ENCODE measurements around the gene SKAP1.
"Not testable (repeated sequence)": the region's sequence is repeated elsewhere in the genome, so short reads cannot be mapped to it uniquely, and the experiment has no call there.

The SKAP1 gene

DNA sequence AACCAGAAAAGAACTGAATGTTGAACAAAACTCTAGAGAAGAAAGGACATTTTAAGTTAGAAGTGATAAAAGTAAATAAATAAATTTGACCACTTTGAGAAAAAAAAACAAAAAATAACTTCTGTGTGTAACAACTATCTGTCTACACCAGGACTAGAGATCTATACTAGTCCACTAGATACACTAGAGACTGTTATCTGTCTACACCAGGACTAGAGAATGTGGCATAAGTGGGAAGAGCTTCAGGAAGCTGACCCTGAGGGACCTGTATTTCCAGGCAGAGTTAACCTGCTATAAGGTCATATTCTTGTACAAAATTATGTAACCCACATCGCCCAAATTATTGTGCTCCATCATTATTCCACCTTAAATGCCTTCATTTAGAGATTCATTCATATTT lies 160.8 kb downstream of the SKAP1 start:
- DNase-seq, result no peak

DNA sequence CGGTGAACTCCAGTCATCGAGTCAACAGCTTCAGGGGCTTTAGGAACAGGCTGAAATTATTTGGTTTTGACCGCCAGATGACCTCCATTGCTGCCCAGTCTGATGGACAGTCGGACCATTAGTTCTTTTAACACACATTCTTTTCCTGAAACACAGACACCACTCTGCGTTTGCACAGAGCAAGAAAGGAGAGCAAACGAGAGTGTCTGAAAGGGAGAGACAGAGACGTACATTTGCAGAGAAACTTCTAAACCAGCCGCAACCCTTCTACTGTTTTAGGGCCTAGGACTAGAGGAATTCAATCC lies 166.3 kb downstream of the SKAP1 start:
- no peak for DNase-seq

DNA sequence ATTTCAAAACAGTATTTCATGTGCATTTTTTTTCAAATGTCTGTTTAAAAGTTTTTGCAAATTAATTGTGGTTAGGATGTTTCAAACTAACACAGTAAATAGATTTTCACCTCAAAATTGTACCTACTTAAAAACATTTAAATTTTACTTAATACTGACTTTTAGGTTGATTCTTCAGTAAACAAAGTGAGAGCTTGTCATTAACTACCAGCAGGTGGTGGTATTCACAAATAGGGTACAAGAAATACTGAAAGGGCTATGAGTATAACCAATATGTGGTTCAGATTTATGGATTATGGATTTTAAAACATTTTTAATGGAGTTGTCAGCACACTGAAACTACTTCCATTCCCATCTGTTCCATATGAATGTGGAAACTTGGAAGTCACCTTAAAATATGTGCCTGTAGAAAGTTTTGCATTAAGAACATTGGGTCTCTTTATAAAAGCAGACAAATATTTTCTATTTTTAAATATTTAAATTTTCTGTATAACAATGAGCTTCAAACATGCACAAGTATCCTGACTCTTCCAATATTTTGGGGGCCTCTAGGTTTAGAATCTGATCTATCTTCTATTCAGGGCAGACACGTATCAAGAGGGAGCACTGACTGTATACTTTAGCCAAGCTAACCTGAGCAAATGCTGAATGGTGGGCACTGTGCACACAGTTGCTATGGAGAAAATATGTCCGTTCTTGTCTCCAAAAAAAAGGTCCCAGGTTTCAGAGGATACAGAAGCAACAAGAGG lies 166.9 kb downstream of the SKAP1 start:
- DNase-seq, result no peak

- no peak for DNase-seq
These were observed 168.6 kb downstream of the SKAP1 start for GRCh38 chr17:48261297-48261880.

GRCh38 chr17:48259694-48260291 lies 170.2 kb downstream of the SKAP1 start:
- DNase-seq, result no peak

DNA sequence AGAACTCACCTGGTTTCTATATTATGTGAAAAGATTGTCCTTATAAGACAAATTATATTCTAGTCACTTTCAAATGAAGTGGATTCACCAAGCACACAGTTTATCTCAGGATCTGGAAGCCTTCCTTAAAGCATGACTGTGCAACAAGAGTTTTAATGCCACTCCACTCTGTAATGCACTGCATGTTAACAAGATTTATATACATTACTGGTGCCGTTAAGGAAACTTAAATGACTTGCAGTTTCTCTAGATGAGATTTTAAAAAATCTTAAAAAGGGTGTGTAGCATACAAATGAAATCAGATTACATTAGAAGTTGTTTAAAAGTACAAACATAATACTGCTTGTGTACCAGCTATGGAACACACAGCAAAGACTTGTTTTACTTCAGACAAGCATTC lies 171.7 kb downstream of the SKAP1 start:
- peak; percentile 41 for DNase-seq

GRCh38 chr17:48255759-48256158 lies 174.3 kb downstream of the SKAP1 start:
- DNase-seq, result no peak

- no peak for DNase-seq
These were observed 175.1 kb downstream of the SKAP1 start for GRCh38 chr17:48254896-48255295.

DNA sequence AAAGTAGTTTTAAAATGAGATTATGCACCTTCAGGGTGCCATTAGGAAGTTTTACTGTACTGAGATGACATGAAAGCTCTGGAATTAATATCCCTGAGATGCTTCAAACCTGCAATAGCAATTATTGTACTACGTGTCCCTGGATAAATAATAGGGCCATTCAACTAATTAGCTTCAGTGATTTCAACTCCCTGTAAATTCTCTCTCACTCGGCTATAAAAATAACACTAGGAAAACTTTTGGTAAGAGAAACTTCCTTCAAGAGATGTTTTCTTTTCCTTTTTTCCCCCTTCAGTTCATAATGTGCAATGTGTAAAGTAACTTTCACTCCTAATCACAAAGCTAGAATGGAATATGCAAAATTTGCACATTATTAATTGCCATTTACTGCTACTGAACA lies 176.0 kb downstream of the SKAP1 start:
- no peak for DNase-seq

DNA sequence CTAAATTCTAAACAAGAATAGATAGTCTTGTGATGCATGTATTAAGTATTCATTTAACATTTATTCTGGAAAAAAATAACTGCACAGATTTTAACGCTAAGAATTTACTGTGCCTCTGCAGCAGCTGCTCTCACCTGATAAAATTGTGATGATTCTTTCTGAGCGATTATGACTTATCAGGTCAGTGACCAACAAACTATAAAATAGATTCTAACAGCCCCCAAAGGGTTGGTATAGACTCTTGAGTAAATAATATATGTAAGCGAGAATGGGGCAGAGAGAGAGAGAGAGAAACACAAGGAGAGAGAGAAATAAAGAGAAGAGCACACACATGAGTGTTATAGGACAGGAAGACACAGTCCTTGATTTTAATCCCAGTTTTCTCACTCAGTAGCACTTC lies 178.1 kb downstream of the SKAP1 start:
- no peak for DNase-seq

GRCh38 chr17:48250949-48251348 lies 179.1 kb downstream of the SKAP1 start:
- no peak for DNase-seq

DNA sequence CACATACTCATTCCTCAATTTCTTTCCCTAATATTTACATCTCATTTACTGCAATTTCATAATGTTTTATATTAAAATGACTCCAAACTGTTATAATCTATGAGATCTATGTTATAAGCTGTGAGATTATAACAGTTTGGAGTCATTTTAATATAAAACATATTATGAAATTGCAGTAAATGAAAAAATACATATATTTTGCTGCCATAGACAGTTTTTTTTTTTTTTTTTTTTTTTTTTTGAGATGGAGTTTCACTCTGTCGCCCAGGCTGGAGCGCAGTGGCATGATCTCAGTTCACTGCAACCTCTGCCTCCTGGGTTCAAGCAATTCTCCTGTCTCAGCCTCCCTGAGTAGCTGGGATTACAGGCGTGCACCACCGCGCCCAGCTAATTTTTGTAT lies 180.0 kb downstream of the SKAP1 start:
- not testable (repeated sequence) for DNase-seq

- DNase-seq, result no peak
These were observed 182.4 kb downstream of the SKAP1 start for GRCh38 chr17:48247603-48248002.

GRCh38 chr17:48247038-48247437 lies 183.0 kb downstream of the SKAP1 start:
- DNase-seq, result no peak

GRCh38 chr17:48246612-48247011 lies 183.4 kb downstream of the SKAP1 start:
- no peak for DNase-seq

- DNase-seq, result not testable (repeated sequence)
These were observed 184.5 kb downstream of the SKAP1 start for GRCh38 chr17:48245465-48246033.

- no peak for DNase-seq
These were observed 185.2 kb downstream of the SKAP1 start for GRCh38 chr17:48244814-48245213.

- DNase-seq, result no peak
These were observed 185.8 kb downstream of the SKAP1 start for GRCh38 chr17:48244121-48244711.

DNA sequence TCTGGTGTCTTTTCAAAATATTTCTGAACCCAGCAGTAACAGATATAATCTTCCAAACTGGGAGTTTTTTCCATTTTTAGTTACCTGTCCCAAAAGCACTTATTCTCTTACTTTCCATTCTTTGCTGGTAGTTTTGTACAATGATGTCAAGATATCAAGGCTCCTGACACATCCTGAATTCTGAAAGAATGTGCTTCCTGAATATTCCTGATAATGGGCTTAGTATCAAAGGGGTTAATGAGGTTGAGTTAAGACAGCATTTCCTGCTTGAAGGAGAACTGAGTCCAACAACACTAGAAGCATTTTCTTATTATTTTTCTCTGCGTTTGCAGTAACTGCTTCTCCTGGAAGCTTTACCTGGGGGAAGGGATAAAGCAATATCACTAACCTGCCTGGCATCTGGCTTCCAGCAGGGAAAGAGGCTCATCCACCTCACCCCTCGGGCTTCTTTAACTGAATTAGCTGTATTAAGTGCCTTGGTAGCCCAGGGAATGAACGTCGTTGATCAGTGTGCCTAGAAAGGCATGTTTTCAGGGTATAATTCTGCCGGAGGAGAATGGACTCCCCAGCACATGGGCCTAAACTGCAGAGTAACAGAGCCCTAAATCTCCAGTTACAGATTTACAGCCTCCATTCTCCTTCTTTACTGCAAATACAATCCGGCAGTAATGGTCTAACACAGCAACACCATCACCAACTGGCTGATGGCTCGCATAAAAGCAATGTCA lies 188.1 kb downstream of the SKAP1 start:
- DNase-seq, result no peak

- DNase-seq, result no peak
These were observed 188.9 kb downstream of the SKAP1 start for GRCh38 chr17:48241131-48241591.

- no peak for DNase-seq
These were observed 189.4 kb downstream of the SKAP1 start for GRCh38 chr17:48240562-48241130.

DNA sequence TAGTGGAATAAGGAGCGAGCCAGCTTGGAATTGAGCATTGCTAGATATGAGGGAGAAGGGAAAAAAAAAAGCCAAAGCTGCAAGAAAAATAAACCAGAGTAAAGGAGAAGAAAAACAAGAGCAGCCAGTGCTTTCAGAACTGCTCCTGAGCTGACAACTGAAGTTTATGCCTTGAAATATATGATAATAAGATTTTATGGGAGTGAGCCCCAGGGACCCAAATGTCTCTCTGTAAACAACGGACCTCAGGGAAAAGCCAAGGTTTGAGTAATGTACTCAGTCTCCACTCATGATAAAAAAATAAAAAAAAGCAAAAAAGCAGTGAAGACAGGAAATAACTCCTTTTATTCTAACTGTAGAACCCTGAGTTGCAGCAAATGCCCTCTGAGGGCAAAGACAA lies 189.9 kb downstream of the SKAP1 start:
- DNase-seq, result no peak

DNA sequence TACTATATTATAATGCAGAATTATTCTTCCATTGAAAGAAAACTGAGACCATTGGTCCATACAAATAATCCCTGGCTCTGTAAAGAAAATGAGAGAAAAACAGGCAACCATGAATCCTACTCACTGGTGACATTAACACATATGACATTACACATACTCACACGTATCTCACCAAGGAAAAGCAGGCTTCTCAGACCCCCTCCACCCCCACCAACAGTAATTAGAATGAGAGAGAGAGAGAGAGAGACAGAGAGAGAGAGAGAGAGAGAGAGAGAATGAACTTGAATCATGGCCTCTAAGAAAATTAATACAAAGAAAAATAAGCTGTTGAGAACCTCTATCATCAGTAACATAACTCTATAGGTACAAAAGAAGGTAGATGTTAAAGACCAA lies 190.4 kb downstream of the SKAP1 start:
- DNase-seq, result no peak
